RWPE2 (cell line): Measurements from ENCODE around the gene ZNF394.

Experiments
- ATAC-seq: fragments of 200-7000 bp; cut with Tn5 transposase; 3 replicates; pipeline ENCODE4 v1.9.1; 2021; ENCODE audit warnings: low read depth
- DNase-seq: peaks from one replicate; pipeline ENCODE4 v3.0.0-alpha.2; 2020; ENCODE audit warnings: low spot score
- H3K27ac ChIP-seq: fragments of 450-650 bp; 2 replicates; pipeline ENCODE4 v1.5.1; 2017; ENCODE audit warnings: mild to moderate bottlenecking; ENCODE audit not compliant: poor library complexity, severe bottlenecking
- H3K27me3 ChIP-seq: fragments of 250-450 bp; sonication (Bioruptor Pico); 2 replicates; pipeline ENCODE4 v1.5.1; 2021; ENCODE audit warnings: mild to moderate bottlenecking, moderate library complexity; ENCODE audit not compliant: insufficient read depth, poor library complexity, severe bottlenecking
- H3K36me3 ChIP-seq: fragments of 250-450 bp; sonication (Bioruptor Pico); 2 replicates; pipeline ENCODE4 v1.5.1; 2020; ENCODE audit warnings: low read depth, mild to moderate bottlenecking, moderate library complexity
- H3K4me1 ChIP-seq: fragments of 250-450 bp; sonication (Bioruptor Pico); 2 replicates; pipeline ENCODE4 v1.5.1; 2021; ENCODE audit warnings: mild to moderate bottlenecking, moderate library complexity; ENCODE audit not compliant: insufficient read depth, poor library complexity, severe bottlenecking
- H3K4me3 ChIP-seq: fragments of 250-450 bp; sonication (Bioruptor Pico); 2 replicates; pipeline ENCODE4 v1.5.1; 2021; ENCODE audit warnings: mild to moderate bottlenecking, moderate library complexity; ENCODE audit not compliant: severe bottlenecking
- H3K9me3 ChIP-seq: fragments of 250-450 bp; sonication (Bioruptor Pico); 2 replicates; pipeline ENCODE4 v1.5.1; 2021; ENCODE audit warnings: mild to moderate bottlenecking, moderate library complexity; ENCODE audit not compliant: severe bottlenecking
- TF ChIP-seq, protein P1 (sequence below): fragments of 450-650 bp; IDR thresholded peaks from one replicate; pipeline ENCODE4 v1.5.1; 2017; ENCODE audit warnings: mild to moderate bottlenecking, moderate library complexity; ENCODE audit not compliant: poor library complexity, severe bottlenecking

The ZNF394 gene

DNA sequence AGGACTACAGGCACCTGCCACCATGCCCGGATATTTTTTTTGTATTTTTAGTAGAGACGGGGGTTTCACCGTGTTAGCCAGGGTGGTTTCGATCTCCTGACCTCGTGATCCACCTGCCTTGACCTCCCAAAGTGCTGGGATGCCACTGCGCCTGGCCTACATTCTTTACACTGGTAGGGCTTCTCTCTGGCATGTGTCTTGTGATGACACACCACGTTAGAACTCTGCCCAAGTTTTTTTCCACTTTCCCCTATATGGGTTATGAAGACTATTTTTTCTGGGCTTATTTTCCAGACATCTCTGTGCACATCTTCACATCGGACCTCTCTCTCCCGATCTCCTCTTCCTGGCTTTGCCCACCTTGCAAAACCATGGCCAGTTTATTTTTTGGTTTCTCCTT, 41.1 kb upstream of the ZNF394 start:
- ATAC-seq, result no peak
- peaks cover 13% of the 10 kb centered on the region for H3K9me3 ChIP-seq
- H3K4me3 ChIP-seq, result no peak overlapping the region
- H3K27ac ChIP-seq, result no peak overlapping the region
- no peaks in the 10 kb centered on the region; the same call in 1 of the 2 replicates for H3K36me3 ChIP-seq
- DNase-seq, result no peak
- no peaks in the 10 kb centered on the region for H3K4me1 ChIP-seq
- no peaks in the 10 kb centered on the region for H3K27me3 ChIP-seq
- TF ChIP-seq, protein P1, sequence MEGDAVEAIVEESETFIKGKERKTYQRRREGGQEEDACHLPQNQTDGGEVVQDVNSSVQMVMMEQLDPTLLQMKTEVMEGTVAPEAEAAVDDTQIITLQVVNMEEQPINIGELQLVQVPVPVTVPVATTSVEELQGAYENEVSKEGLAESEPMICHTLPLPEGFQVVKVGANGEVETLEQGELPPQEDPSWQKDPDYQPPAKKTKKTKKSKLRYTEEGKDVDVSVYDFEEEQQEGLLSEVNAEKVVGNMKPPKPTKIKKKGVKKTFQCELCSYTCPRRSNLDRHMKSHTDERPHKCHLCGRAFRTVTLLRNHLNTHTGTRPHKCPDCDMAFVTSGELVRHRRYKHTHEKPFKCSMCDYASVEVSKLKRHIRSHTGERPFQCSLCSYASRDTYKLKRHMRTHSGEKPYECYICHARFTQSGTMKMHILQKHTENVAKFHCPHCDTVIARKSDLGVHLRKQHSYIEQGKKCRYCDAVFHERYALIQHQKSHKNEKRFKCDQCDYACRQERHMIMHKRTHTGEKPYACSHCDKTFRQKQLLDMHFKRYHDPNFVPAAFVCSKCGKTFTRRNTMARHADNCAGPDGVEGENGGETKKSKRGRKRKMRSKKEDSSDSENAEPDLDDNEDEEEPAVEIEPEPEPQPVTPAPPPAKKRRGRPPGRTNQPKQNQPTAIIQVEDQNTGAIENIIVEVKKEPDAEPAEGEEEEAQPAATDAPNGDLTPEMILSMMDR, result no peak

DNA sequence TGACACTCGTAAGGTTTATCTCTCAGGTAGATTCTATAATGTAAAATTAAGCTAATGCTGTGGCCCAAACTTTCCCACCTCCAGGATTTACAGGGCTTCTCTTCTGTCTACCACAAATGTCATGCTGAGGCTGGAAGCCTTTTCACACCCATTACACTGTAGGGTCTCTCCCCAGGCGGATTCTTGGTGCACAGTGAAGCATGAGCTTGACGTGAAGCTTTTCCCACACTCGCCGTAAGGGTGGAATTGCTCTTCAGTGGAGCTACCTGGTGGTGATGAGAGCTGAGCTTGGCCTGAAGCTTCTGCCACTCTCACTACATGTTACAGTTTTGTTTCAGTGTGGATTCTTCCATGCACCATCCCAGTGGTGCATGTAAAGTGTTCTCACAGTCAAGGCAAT, 40.5 kb upstream of the ZNF394 start:
- no peak for DNase-seq
- no peak for ATAC-seq
- Histone ChIP-seq H3K9me3 (peaks cover 13% of the 10 kb centered on the region), H3K4me3 (no peak overlapping the region), H3K4me1 (no peaks in the 10 kb centered on the region), H3K27ac (no peak overlapping the region), H3K36me3 (no peaks in the 10 kb centered on the region), H3K27me3 (no peaks in the 10 kb centered on the region)
- TF ChIP-seq, protein P1, result no peak

DNA sequence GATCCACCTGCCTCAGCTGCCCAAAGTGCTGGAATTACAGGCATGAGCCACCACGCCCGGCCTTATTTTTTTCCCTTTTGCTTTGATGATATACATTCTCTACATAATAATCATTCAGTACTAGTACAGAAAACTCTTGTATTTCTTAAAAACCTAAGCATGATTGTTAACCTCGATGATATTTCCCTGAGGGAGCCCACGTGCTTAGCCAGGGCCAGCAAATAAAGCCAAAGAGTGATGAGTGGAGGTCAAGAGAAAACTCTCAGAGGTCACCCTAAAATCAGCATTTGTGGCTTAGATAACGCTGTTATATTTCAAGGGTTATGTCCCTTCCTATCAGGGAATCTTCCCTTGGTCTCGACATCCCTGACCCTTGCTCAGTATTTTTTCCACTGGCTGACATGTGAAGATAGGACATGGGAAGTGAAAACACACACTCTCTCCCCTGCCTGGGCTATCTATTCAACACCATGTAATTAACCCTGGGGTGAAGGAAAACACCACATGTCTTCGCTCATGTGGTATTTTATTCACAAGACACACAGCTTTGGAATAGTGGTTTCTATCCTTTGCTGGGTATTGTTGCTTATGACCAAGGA, 39.2 kb upstream of the ZNF394 start:
- DNase-seq, result no peak
- TF ChIP-seq, protein P1, result no peak
- no peak overlapping the region for H3K27ac ChIP-seq
- no peaks in the 10 kb centered on the region for H3K36me3 ChIP-seq
- no peak overlapping the region for H3K4me3 ChIP-seq
- ATAC-seq, result no peak
- peaks cover 16% of the 10 kb centered on the region for H3K9me3 ChIP-seq
- no peaks in the 10 kb centered on the region for H3K4me1 ChIP-seq
- H3K27me3 ChIP-seq, result no peaks in the 10 kb centered on the region

DNA sequence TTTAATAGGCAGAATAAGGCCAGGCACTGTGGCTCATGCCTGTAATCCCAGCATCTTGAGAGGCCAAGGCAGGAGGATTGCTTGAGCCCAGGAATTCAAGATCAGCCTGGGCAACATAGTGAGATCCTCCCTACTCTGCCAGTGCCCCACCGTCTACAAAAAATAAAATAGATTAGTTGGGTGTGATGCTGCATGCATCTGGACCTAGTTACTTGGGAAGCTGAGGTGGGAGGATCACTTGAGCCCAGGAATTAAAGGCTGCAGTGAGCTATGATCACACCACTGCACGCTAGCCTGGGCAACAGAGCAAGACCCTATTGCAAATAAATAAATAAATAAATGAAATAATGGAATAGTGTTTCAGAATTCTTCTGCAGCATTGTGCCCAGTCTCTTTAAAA, 35.6 kb upstream of the ZNF394 start:
- Histone ChIP-seq H3K27me3 (no peaks in the 10 kb centered on the region), H3K27ac (no peak overlapping the region), H3K4me1 (no peaks in the 10 kb centered on the region), H3K36me3 (peaks cover 21% of the 10 kb centered on the region), H3K9me3 (peaks cover 27% of the 10 kb centered on the region), H3K4me3 (no peak overlapping the region)
- ATAC-seq (no peak), DNase-seq (no peak)
- TF ChIP-seq, protein P1, result no peak

DNA sequence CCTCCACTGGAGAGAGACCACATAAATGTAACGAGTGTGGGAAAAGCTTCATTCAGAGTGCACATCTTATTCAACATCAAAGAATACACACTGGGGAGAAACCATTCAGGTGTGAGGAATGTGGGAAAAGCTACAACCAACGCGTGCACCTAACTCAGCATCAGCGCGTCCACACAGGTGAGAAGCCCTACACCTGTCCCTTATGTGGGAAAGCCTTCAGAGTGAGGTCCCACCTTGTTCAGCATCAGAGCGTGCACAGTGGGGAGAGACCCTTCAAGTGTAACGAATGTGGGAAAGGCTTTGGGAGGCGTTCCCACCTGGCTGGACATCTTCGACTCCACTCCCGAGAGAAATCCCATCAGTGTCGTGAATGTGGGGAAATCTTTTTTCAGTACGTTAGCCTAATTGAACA, 31.3 kb upstream of the ZNF394 start:
- Histone ChIP-seq H3K4me1 (no peaks in the 10 kb centered on the region), H3K4me3 (no peak overlapping the region), H3K27ac (no peak overlapping the region), H3K36me3 (peaks cover 59% of the 10 kb centered on the region), H3K9me3 (peaks cover 25% of the 10 kb centered on the region), H3K27me3 (no peaks in the 10 kb centered on the region)
- DNase-seq (no peak), ATAC-seq (no peak)
- TF ChIP-seq, protein P1, result no peak
